SKM-1 (cell line): Measurements from ENCODE around the gene RABGGTB.
"Not testable (repeated sequence)": the region's sequence is repeated elsewhere in the genome, so short reads cannot be mapped to it uniquely, and the experiment has no call there.

Experiments used
- DNase-seq: peaks from one replicate; lab custom pipeline; 2025; ENCODE audit not compliant: unreplicated experiment; lab: John Stamatoyannopoulos, UW

The RABGGTB gene

DNA sequence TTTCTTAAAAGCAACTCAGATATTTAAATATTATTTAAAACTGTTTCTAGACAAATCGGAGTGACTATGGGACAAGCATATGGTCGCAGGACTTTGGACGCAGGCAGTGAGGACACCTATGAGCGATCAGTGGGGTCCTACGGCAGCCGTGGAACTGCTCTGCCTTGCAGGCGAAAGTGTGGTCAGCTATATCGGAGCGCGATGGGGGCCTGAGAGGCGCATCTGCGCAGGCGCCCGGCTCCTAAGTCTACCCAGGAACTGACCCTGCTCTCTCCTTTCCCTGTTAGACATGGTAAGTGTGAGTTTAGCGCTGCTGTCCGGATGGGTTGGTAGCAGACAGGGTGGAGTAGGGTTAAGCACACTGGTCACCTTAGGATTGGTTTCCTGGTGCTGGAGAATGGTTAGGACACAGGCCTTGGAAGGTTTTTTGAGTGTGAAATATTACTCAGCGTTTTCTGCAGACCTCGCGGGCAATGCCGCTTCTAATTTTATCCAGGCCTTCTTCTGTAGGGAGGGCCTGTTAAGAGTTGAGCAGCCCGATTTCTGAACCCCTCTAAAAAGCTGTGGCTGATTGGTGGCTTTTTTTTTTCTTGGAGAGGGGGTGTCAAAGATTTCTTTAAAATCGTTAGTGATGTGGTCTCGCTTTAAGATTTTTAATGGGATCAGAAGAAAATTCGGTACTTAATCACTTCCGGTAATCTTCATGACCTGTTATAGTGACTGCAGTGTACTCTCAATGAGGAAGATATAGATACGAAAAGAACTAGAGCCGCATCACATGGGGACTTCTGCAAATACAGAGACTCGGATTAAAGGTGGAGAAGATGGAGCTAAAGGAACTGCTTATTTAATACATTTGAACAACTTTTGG is at the start of gene RABGGTB:
Gene RABGGTB (plus strand): TSS at position 274 of the 871 bp plus-strand sequence. CDS start 16 bp downstream, at position 290.
- DNase-seq, result peak; percentile 96

DNA sequence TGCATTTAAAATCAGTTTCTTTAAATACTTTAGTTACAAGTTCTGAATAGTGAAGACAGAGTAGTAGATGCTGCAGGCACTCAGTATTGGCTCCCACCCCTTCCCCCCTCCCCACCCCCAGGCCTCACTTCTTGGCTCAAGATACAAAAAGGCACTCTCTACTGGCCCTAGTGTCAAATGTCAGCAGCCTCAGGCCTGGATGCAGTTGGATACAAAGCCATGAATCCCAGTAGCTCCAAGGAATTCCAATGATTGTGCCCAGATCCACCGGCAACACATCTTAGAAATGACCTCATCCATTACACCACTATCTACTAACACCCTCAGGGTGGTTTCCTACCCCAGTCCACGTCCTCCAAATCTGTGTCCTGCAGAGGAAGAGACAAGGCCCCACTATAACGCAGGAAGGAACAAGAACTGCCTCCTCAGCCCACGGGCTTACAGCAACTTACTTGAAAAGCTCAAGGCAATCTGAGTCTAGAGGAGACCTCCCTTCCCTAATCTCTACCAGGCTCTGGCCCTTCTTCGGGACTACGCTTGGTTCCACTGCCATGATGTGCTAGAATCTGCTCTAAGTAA is 43.9 kb upstream of the RABGGTB start:
- no peak for DNase-seq

DNA sequence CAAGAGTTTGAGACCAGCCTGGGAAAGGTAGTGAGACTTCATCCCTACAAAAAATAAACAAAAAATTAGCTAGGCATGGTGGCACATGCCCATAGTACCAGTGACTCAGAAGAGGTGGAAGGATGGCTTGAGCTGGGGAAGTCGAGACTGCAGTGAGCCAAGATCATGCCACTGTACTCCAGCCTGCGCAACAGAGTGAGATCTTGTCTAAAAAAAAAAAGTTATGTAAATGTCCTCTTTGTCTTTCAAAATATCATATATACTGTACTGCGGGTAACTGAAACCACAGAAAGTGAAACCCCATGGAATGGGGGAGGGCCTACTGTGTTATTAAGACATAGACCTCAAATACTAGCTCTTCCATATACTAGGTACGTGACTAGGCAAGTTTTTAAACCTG is 40.8 kb upstream of the RABGGTB start:
- peak; percentile 42 for DNase-seq

DNA sequence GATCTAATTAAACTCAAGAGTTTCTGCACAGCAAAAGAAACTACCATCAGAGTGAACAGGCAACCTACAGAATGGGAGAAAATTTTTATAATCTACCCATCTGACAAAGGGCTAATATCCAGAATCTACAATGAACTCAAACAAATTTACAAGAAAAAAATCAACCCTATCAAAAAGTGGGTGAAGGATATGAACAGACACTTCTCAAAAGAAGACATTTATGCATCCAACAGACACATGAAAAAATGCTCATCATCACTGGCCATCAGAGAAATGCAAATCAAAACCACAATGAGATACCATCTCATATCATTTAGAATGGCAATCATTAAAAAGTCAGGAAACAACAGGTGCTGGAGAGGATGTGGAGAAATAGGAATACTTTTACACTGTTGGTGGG is 28.8 kb upstream of the RABGGTB start:
- not testable (repeated sequence) for DNase-seq

DNA sequence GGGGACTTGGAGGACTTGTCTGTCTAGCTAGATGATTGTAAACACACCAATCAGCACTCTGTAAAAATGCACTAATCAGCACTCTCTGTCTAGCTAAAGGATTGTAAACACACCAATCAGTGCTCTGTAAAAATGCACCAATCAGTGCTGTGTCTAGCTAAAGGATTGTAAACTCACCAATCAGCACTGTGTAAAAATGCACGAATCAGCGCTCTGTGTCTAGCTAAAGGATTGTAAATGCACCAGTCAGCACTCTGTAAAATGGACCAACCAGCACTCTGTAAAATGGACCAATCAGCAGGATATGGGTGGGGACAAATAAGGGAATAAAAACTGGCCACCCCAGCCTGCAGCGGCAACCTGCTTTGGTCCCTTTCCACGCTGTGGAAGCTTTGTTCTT is 27.5 kb upstream of the RABGGTB start:
- DNase-seq, result not testable (repeated sequence)

DNA sequence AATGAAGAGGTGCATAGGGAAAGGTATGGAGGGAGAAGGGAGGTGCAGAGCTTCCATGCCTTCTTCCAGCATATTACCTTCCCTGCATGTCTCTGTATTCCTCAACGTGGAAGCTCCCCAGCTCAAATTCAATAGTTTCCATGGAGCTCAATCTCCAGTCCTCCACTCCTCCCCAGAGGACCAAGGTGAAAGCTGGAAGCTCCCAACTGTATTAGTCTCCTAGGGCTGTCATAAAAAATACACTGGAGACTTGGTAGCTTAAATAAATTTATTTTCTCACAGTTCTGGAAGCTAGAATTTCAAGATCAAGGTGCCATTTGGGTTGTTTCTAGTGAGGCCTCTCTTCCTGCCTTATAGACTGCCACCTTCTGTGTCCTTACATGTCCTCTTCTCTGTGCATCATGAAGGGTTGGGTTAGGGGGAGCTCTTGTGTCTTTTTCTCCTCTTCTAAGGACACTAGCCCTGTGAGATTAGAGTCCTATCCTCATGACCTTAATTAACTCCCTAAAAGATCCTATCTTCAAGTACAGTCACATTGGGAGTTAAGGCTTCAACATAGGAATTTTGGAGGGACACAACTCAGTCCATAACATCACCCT is 21.9 kb upstream of the RABGGTB start:
- no peak for DNase-seq

DNA sequence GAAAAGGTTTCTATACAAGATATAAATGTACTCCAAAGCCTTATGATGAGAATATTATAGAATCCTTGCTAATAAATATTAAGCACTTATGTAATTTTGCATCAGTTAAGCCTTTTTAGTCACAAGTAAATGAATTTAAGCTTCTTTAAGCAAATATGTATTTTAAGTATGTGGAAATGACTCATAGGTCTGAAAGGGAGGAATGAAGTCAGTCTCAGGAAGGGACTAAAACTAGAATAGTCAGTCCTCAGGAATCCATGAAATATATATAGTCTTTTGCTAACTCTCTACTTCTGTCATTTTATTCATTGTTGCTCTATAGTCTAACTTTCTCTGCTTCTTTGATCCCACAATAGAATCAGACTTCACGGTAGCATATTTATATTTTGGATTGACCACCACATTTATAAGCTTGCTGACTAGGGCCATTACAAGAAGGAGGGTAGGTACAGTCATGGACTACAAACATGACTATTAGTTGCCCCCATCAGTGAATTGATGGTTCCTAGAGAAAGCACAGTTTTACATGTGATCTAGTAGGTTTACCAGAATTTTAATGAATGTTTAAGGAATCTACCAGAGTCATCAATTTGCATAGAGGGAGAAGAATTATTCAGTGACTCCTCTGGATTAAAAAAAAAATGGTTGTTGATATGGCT is 20.2 kb upstream of the RABGGTB start:
- no peak for DNase-seq

DNA sequence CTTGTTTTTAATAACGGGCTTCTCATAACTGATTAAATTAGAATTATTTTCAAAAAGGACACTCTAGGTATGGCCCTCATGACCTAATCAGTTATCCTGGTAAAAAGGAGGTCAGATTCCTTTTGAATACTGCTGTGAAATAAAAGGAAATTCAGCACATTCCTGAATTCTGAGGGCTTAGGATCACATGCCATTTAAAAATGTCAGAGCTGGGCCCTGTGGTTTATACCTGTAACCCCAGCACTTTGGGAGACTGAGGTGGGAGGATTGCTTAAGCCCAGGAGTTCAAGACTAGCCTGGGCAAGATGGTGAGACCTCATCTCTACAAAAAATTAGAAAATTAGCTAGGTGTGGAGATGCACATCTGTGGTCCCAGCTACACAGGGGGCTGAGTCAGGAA is 18.0 kb upstream of the RABGGTB start:
- DNase-seq, result no peak

DNA sequence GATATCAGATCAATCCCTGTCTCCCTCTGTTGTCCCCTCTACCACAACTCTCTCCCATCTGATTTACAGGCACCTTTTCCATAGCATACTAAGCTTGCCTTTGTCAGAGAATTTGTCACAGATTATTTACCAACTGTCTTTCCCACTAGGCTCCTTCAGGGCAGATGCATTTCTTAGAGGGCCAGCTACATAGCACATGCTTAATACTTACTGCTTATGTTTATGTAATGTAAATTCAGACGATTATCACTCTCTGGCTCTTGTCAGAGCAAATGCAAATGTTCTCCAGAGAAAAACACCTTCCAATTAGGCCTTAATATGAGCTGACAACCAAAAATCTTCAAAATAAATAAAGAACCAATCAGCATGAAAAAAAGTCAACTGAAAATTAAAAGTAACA is 15.3 kb upstream of the RABGGTB start:
- DNase-seq, result no peak

DNA sequence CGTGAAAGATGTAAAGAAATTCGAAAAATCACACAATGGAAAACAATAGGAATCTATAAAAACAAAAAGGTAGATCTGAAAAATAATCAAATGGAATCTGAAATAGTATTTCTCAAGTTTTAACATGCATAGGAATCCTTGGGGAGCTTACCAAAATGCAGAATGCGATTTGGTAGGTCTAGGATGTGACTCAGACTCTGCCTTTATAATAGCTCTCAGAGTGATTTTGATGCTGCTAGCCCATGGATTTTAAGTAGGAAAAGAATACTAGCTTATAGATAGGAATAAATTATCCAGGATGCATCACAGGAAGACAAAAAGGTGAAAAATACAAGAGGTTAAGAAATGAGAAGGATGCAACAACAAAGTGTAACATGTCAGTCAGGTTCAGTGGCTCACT is 14.1 kb upstream of the RABGGTB start:
- no peak for DNase-seq

DNA sequence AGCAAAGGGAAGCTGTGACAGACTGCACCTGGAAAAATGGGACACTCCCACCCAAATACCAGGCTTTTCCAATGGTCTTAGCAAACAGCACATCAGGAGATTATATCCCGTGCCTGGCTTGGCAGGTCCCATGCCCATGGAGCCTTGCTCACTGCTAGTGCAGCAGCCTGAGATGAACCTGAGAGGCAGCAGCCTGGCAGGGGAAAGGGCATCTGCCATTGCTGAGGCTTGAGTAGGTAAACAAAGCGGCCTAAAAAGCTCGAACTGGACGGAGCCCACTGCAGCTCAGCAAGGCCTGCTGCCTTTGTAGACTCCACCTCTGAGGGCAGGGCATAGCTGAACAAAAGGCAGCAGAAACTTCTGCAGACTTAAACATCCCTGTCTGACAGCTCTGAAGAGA is 8.2 kb upstream of the RABGGTB start:
- DNase-seq, result not testable (repeated sequence)

DNA sequence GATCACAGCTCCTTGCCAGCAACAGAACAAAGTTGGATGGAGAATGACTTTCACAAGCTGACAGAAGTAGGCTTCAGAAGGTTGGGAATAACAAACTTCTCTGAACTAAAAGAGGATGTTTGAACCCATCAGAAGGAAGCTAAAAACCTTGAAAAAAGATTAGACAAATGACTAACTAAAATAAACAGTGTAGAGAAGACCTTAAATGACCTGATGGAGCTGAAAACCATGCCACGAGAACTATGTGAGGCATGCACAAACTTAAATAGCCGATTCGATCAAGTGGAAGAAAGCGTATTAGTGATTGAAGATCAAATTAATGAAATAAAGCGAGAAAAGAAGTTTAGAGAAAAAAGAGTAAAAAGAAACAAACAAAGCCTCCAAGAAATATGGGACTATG is 7.4 kb upstream of the RABGGTB start:
- not testable (repeated sequence) for DNase-seq

DNA sequence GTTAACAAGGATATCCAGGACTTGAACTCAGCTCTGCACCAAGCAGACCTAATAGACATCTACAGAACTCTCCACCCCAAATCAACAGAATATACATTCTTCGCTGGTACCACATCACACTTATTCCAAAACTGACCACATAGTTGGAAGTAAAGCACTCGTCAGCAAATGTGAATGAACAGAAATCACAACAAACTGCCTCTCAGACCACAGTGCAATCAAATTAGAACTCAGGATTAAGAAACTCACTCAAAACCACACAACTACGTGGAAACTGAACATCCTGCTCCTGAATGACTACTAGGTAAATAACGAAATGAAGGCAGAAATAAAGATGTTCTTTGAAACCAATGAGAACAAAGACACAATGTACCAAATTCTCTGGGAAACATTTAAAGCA is 5.9 kb upstream of the RABGGTB start:
- not testable (repeated sequence) for DNase-seq

DNA sequence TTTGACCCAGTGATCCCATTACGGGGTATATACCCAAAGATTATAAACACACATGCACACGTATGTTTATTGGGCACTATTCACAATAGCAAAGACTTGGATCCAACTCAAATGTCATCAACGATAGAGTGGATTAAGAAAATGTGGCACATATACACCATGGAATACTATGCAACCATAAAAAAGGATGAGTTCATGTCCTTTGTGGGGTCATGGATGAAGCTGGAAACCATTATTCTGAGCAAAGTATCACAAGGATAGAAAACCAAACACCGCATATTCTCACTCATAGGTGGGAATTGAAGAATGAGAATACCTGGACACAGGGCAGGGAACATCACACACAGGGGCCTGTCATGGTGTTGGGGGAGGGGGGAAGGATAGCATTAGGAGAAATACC is 2.1 kb upstream of the RABGGTB start:
- not testable (repeated sequence) for DNase-seq

DNA sequence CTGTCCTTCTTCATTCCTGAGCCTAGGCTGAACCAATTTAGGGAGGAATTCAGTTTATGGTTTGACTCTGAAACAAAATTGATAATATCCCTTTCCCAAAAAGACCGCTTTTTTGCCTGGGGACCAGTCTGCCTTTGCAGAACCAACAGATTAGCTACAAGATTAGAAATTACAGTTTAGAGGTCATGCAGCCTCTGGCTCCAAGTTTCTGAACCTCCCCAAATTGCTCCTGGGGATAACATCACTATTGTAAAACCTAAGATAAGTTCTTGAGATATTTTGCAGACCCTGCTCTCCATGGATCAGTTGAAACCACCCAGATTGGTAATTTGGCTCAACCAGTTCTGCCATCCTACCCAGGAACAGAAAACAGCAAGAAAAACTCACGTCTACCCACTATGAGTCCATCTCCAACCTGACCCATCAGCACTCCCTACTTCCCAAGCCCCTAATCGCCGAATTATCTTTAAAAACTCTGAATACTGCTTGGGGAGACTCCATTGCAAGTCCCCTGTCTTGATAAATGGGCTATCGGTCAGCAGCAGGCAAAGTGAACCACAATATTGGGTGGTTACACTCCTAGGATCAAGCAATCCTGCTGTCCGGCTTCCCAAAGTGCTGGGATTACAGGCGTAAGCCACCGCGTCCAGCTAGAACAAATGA is 605 bp upstream of the RABGGTB start:
- no peak for DNase-seq

DNA sequence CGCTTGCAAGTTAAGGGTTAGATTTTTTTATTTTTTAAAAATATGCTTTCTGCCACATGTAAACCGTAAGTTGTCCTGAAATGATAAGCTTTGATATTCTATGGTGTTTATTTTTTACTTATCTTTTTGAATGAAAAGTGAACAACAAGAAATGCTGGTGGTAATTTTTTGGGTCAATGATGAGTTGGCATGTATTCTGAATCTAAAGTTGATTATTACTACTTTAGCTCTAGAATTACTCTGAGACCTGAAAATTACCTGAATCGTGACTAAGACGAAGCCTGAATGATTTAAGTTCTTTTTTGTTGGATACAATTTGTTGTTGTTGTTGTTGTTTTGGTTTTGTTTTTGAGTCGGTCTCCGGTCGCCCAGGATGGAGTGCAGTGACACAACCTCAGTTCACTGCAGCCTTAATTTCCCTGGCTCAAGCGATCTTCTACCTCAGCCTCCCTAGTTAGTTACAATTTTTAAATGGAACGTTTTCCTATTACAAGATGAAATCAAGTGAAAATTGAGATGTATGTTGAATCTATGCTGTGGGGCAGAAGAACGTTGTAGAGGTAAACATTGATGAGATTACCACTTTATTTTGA is 941 bp downstream of the RABGGTB start:
- no peak for DNase-seq

DNA sequence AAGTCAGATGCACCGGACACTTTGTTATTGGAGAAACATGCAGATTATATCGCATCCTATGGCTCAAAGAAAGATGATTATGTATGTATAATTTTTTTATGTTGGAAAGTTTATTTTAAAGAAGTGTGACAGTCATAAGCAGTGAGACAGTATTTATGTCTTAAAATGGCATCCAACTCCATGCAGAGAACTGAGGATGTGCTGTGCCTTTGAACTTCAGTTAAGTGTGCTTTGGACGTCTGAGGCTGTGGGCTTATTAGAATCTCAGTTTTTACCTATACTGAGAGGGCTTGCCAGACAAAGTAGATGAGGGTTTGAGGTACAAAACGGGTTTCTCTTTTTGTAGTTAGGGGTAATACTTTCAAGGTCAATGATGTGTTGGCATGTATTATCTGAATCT is 1.5 kb downstream of the RABGGTB start:
- no peak for DNase-seq

DNA sequence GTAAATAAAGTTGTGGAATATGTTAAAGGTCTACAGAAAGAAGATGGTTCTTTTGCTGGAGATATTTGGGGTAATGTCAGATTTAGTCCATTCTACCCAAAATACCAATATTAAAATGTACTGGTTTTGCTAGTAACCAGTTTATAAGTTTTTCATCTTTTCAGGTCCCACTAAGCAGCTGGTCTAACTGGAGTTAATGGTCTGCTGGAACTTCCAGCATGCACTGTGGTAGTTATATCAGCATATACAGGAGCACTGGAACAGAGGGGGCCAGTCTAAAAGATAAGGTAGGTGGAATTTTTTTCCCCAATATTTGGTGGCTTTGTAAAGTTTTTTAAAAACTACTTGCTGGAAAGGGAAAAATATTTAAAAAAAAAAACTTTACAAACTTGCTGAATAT is 3.9 kb downstream of the RABGGTB start:
- no peak for DNase-seq

DNA sequence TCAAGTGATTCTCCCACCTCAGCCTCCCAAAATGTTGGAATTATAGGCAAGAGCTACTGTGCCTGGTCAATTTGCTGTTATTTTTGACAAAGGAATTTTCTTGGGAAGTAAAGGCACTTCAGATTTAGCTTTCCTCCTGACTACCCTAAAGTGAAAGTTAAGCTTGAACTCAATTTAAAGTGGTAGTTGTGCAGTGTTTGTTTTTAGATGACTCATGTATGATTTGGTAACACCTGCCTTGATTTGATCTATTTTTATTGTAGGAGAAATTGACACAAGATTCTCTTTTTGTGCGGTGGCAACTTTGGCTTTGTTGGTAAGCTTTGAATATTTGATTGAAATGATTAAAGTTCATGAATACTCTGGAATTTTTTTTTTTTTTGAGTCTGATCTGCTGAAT is 5.0 kb downstream of the RABGGTB start:
- DNase-seq, result no peak

DNA sequence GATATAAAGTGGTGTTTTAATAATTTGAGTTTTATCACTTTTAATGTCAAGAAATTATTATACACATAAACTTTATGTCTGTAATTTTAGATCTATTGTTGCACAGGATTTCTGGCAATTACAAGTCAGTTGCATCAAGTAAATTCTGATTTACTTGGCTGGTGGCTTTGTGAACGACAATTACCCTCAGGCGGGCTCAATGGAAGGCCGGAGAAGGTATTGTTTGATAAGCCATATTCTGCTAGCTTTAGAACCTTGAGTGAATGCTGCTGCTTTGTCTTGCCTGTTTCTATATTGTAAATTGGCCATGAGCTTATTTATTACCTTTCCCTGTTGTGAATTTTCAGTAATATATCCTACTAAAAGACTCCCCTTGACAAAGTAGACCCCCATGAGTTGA is 6.0 kb downstream of the RABGGTB start:
- no peak for DNase-seq

DNA sequence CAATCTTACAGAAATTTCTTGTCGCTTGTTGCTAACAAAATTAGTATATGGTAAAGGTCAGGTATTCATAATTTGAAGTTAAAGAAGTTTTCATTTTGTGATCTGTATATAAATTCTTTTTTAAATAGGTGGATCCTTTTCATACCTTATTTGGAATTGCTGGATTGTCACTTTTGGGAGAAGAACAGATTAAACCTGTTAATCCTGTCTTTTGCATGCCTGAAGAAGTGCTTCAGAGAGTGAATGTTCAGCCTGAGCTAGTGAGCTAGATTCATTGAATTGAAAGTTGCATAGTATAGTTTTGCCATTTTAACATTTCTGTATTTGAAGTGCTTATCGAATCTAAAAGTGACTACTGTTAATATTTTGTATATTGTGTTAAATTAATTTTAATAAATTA is 8.3 kb downstream of the RABGGTB start:
- no peak for DNase-seq
